HG02938 (cell line): ENCODE results near the gene FRMD4B.
"Not testable (repeated sequence)": the region's sequence is repeated elsewhere in the genome, so short reads cannot be mapped to it uniquely, and the experiment has no call there.

Source experiments
- ATAC-seq: cut with Tn5 transposase; IDR thresholded peaks from one replicate; pipeline ENCODE4 v1.9.1; 2021; ENCODE audit warnings: mild to moderate bottlenecking, moderate library complexity; ENCODE audit not compliant: unreplicated experiment

Gene FRMD4B

DNA sequence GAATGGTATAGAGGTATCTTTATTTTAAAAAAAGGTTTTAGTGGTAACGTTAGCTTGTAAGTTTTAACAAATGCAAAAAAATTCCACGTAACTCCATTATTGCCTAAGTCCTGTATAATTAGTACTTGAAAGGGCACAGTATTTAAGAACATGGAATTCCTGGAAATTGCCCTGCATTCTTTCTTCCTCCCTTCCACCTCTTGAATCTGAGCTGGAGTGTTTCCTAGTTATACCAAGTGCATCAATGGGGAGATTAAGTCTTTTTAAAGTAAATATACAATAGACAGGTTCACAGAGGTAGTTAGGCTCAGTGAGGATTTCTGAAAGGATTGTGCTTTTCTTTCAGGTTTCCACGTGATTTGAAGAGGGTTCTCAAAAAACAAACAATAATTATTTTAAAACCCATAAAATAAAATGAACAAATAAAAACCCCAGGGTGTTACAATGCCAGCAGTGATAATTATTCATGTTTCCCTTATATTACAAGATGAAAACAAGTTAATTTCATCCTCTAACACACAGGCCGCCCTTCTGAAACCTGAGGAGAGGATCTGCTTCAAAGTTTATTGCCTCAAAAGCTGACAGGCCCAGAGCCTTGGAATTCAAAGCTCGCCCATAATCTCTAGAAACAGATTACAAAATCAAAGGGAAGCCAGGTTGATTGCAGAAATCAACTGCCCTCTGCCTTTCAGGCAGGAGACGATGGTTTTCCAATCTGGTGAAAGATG, 134.6 kb downstream of the FRMD4B start:
- no peak for ATAC-seq

GRCh38 chr3:69250014-69250413, 135.9 kb downstream of the FRMD4B start:
- ATAC-seq: no peak

DNA sequence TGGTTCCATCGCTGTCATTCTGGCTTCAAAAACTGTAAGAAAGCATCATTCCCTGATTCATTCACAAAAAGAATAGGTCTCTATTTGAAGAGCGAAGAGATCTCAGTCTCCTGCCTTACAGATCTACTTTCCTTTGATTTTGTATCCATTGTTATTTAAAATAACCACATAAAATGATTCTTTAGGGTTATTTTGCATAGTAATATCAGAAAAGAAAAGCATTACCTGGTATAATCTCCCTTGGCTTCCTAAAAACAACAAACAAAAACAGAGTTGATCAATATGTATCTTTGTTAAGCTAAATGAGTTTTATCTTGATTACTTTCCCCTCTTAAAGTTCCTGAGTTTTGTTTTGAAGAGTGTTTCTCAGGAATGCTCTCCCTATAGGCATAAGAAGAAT, 136.9 kb downstream of the FRMD4B start:
- ATAC-seq: no peak

GRCh38 chr3:69248436-69248835, 137.5 kb downstream of the FRMD4B start:
- ATAC-seq: no peak

DNA sequence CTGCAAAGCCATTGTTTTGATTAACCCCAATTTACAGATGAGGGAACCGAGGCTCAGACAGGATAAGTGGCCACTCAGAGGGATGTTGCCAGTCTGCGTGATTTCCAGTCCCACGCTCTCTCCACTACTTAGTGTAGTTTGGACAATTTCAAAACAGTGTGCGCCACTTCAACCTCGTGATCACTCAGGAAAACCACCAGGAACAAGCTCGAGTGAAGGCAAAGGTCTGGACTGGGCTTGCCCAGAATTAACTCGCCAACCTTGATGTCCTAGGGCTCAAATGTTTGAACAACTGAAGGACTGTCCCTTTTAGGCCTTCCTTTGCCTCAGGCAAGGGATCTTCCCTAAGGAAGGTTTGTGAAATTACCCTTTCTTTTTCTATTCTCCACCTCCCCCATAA, 139.3 kb downstream of the FRMD4B start:
- ATAC-seq: no peak

- no peak for ATAC-seq
Measured at GRCh38 chr3:69244039-69244438, 141.8 kb downstream of the FRMD4B start.

DNA sequence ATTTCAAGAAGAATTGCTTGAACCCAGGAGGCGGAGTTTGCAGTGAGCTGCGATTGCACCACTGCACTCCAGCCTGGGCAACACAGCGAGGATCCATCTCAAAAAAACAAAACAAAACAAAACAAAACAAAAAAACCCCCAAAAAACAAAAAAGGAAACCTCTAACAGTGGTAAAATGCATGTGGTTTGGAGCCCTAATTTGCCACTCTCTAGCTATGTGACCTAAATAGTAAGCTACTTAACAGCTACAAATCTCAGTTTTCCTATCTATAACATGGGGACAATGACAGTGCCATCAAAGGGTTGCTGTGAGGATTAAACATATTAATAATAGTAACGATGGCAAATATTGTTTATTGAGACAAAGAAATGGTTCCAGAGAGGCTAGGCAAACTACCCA, 144.1 kb downstream of the FRMD4B start:
- ATAC-seq: no peak

DNA sequence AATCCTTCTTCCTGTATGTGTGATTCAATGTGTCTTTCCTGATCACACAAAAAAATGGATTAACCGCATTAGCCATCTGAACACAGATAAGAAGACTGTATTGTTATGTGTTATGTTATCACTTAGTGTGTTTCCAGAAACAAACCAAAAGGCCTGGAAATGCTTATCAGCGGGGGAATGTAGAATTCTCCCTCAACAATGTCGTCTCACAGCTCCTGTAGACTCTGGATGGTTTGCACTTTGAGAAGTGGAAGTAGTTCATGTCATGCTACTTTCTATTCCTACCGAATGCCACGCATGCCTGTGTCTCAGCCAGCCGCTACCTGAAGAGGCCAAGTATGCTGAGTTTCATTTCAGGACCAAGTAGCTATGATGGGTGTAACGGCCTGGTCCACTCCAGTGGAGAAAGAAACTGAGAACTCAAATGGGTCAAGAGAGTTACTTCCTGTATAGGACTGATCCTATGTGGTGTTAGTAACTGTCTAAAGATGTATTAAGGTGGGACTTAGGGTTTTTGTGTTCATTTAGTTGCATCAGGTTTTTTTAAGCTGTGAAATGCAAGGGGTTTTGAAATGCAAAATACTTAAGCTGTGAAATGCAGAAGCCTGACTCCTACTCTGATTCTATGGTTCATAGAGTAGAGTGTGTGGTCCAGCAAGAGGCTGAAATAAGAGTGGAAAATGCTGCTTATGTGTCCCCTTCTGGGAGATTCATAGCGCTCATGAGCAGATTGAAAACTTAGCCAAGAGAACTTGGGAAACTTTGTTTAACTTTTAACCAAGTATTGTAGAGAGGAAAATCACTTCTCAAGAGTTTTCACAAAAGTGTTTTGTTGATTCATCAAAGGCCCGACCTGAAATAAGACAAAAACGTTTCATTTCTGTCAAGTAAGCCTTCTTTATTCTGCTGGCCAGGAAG, 145.0 kb downstream of the FRMD4B start:
- peak; percentile 76 for ATAC-seq

GRCh38 chr3:69239063-69239462, 146.8 kb downstream of the FRMD4B start:
- ATAC-seq: no peak

DNA sequence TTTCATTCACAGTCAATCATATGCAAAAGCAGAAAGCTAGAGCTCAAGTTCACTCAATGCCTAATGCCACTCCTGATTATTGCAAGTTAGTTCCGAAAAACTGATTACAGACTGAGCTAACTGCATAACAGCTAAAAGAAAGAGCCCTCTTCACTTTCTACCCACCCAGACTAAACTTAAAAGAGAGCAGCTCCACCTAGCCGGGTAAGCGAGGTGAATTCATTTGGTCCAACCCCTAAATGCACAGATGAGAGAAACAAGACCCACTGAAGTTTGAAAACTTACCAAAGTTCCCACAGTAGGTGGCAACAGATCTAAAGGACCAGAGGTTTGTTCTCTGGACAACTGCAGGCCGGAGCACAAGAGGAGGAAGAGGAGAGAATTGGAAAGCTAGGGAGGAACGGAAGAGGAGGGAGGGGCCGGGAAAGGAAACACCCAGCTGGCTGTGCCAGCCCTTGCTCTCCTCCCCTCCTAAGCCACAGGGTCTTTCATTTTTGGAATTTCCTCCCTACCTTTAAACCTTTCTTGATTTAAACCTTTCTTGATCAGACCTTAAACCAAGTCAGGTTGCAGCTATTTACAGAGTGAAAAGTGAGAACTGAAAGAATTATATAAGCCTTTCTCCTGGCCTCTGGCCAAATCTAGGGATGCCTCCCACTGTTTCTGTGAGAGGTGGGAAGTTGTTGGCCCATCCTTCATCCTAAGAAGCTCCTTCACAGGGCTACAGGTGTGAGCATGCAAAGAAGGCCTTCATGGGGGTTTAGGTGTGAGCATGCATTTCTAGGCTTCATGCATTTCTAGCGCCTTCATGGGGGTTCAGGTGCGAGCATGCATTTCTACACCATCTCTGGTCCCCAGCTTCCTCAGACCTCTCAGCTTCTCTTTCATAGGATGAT, 148.8 kb downstream of the FRMD4B start:
- no peak for ATAC-seq

DNA sequence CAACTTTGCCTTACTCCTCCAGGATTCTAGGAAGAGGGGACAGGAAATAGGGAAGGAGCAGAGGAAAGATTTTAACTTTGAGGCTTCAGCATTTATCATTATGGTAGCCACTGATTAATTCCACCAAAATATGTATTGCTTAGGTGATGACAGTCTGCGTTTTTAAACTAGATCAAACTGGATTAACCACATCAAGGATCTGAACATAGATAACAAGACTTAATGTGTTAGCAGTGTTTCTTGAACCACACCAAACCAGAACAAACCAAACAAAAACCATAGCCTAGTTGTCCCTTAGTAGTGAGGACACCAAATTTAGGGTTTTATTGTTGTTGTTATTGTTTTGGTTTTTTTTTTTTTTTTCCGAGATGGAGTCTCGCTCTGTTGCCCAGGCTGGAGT, 150.0 kb downstream of the FRMD4B start:
- ATAC-seq: no peak

- ATAC-seq: not testable (repeated sequence)
Measured at GRCh38 chr3:69235227-69235626, 150.7 kb downstream of the FRMD4B start.

DNA sequence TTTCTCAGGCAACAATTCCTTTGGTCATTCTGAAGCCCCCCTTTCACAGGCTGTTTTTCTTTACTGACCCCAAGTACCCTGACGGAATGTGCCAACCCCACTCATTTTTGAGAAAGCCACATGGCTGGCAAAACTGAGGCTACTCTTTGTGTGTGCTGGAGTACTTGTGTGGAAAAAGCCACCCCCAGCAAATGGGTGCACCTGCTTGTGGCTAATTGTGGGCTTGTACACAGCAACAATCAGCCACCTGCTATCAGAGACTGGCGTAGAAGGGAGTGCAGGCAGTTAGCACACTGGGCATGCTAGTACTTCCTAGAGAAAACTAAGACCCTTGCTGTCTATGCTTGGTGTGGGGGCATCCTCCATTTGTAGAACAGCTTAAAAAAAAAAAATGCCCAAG, 153.4 kb downstream of the FRMD4B start:
- ATAC-seq: no peak

- no peak for ATAC-seq
Measured at GRCh38 chr3:69231929-69232440, 153.9 kb downstream of the FRMD4B start.

- ATAC-seq: no peak
Measured at GRCh38 chr3:69226071-69226470, 159.8 kb downstream of the FRMD4B start.

DNA sequence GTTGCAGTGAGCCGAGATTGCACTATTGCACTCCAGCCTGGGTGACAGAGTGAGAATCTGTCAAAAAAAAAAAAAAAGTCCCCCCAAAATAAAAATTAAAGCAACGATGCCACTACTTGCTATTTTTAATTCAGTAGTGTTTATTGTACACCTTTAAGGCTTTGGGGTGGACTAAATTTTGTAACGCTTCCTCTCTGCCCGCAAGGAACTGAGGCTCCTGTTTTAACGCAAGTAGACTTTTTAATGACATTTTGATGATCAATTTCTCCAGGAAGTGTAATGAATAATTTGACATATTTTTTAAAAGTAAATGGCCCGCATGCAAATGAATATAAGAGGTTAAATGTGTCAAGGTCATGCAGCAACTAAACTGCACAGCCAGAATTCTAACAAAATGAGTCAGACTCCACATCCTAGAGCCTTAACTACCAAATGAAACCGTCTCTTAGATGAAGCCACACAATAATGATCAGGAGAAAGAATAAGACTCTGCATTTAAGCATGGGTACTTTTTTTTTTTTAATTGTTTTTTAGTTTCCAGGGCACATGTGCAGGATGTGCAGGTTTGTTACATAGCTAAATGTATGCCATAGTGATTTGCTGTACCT, 166.7 kb downstream of the FRMD4B start:
- no peak for ATAC-seq

DNA sequence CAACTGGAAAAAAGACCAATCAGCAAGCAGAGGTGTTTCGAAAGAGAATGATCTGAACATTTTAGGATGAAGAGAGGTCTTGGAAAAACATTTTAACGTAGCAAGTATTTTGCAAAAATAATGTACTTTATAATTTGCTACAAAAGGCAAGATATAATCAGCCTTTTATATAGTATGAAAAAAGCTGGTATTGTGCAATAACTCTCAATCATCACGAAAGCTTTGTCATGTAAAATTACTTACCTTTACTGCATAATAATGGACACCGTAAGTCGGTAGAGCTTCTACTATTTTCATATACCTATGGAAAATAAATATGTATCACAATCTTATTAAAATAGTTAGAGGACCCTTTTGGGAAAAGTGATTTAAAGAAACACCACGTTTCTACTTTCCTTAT, 167.8 kb downstream of the FRMD4B start:
- ATAC-seq: no peak

GRCh38 chr3:69216981-69217380, 168.9 kb downstream of the FRMD4B start:
- ATAC-seq: no peak

GRCh38 chr3:69214241-69214640, 171.6 kb downstream of the FRMD4B start:
- no peak for ATAC-seq

GRCh38 chr3:69212411-69213160, 173.3 kb downstream of the FRMD4B start:
- ATAC-seq: peak; percentile 92
